Neural cell (in vitro differentiated cells): ENCODE results near the gene GLA. TPM values are rescaled to one million over a fixed set of nuclear protein-coding genes. Genes with fewer than 3 reads are reported as not detected.

Source experiments
- H2AFZ ChIP-seq: fragments of 200-600, 300-800 bp; sonication (generic), shearing (Covaris generic); 2 replicates; pipeline ENCODE4 v1.6.0; 2014; ENCODE audit warnings: low read depth, mild to moderate bottlenecking, antibody characterized with exemption, low read length, moderate library complexity
- H3F3A ChIP-seq: fragments of 200-600 bp; shearing (Covaris generic); 2 replicates; pipeline ENCODE4 v1.6.1; 2016; ENCODE audit warnings: mild to moderate bottlenecking, moderate library complexity, mixed read lengths, antibody characterized with exemption, low read length; ENCODE audit not compliant: insufficient read depth, poor library complexity, severe bottlenecking
- H3K27ac ChIP-seq: fragments of 200-600, 300-800 bp; sonication (generic), shearing (Covaris generic); 2 replicates; pipeline ENCODE4 v1.5.1; 2014; ENCODE audit warnings: mild to moderate bottlenecking, low read length, moderate library complexity
- H3K27me3 ChIP-seq: fragments of 300-800, 200-600 bp; sonication (generic), shearing (Covaris generic); 2 replicates; pipeline ENCODE4 v1.6.0; 2014; ENCODE audit warnings: mild to moderate bottlenecking, low read depth, low read length, moderate library complexity; ENCODE audit not compliant: insufficient read depth
- H3K36me3 ChIP-seq: fragments of 300-800, 200-600 bp; sonication (generic), shearing (Covaris generic); 2 replicates; pipeline ENCODE4 v1.5.1; 2014; ENCODE audit warnings: mild to moderate bottlenecking, antibody characterized with exemption, low read length, moderate library complexity; ENCODE audit not compliant: insufficient read depth
- H3K4me2 ChIP-seq: fragments of 300-800, 200-600 bp; sonication (generic), shearing (Covaris generic); 2 replicates; pipeline ENCODE4 v1.6.0; 2014; ENCODE audit warnings: mild to moderate bottlenecking, low read length
- H3K4me3 ChIP-seq: fragments of 300-800, 200-600 bp; sonication (generic), shearing (Covaris generic); 2 replicates; pipeline ENCODE4 v1.5.1; 2014; ENCODE audit warnings: mild to moderate bottlenecking, low read length, moderate library complexity
- H3K79me2 ChIP-seq: fragments of 200-600 bp; shearing (Covaris generic); replicated peaks from 2 replicates; pipeline ENCODE4 v1.6.0; 2014; ENCODE audit warnings: mild to moderate bottlenecking, low read length, moderate library complexity; ENCODE audit not compliant: insufficient read depth
- H3K9ac ChIP-seq: fragments of 300-800, 200-600 bp; sonication (generic), shearing (Covaris generic); 2 replicates; pipeline ENCODE4 v1.6.1; 2016; ENCODE audit warnings: mild to moderate bottlenecking, low read length, mixed read lengths
- H3K9me2 ChIP-seq: fragments of 200-600 bp; shearing (Covaris generic); 2 replicates; pipeline ENCODE4 v1.6.1; 2016; ENCODE audit warnings: mild to moderate bottlenecking, low read length, mixed read lengths; ENCODE audit not compliant: insufficient read depth
- H3K9me3 ChIP-seq: fragments of 200-600, 300-800 bp; sonication (generic), shearing (Covaris generic); 2 replicates; pipeline ENCODE4 v1.6.1; 2016; ENCODE audit warnings: mild to moderate bottlenecking, mixed run types, low read length, moderate library complexity, mixed read lengths
- H4K20me1 ChIP-seq: fragments of 200-600 bp; shearing (Covaris generic); 2 replicates; pipeline ENCODE4 v1.6.1; 2016; ENCODE audit warnings: mild to moderate bottlenecking, mixed run types; ENCODE audit not compliant: insufficient read depth
- EP300 ChIP-seq: fragments of 450-650 bp; conservative IDR thresholded peaks from 2 replicates; pipeline ENCODE4 v1.6.1; 2014; ENCODE audit warnings: antibody characterized with exemption, mild to moderate bottlenecking, moderate library complexity; ENCODE audit not compliant: poor library complexity, severe bottlenecking
- EZH2 ChIP-seq: fragments of 200-600, 300-800 bp; shearing (Covaris generic), sonication (generic); IDR thresholded peaks from 2 replicates; pipeline ENCODE4 v1.6.1; 2014; ENCODE audit warnings: antibody characterized with exemption, low read length, borderline replicate concordance, mild to moderate bottlenecking; ENCODE audit not compliant: insufficient read depth, poor library complexity, severe bottlenecking
- MXI1 ChIP-seq: fragments of 450-650 bp; conservative IDR thresholded peaks from 2 replicates; pipeline ENCODE4 v1.6.1; 2014; ENCODE audit warnings: antibody characterized with exemption, mild to moderate bottlenecking; ENCODE audit not compliant: poor library complexity, severe bottlenecking
- POLR2AphosphoS5 ChIP-seq: IDR thresholded peaks from 2 replicates; pipeline ENCODE4 v1.6.1; 2012
- RAD21 ChIP-seq: fragments of 450-650 bp; conservative IDR thresholded peaks from 2 replicates; pipeline ENCODE4 v1.6.1; 2014; ENCODE audit warnings: antibody characterized with exemption, mild to moderate bottlenecking, moderate library complexity
- SMC3 ChIP-seq: fragments of 450-650 bp; conservative IDR thresholded peaks from 2 replicates; pipeline ENCODE4 v1.6.1; 2014; ENCODE audit warnings: antibody characterized with exemption, mild to moderate bottlenecking, moderate library complexity; ENCODE audit not compliant: poor library complexity
- TAF1 ChIP-seq: IDR thresholded peaks from 2 replicates; pipeline ENCODE4 v1.6.1; 2012; ENCODE audit warnings: low read depth
- polyA plus RNA-seq: library from polyadenylated mRNA; depleted of rRNA; stranded (reverse); fragments of >200 nt; gene quantifications from 2 replicates; pipeline ENCODE4 v1.2.3, GENCODE V29; 2014
- TF ChIP-seq, protein P1 (sequence below): fragments of 450-650 bp; IDR thresholded peaks from 2 replicates; pipeline ENCODE4 v1.5.1; 2014; ENCODE audit warnings: antibody characterized with exemption, mild to moderate bottlenecking, moderate library complexity; ENCODE audit not compliant: poor library complexity, severe bottlenecking
- TF ChIP-seq, protein P2 (sequence below): IDR thresholded peaks from 2 replicates; pipeline ENCODE4 v1.6.1; 2012; ENCODE audit warnings: borderline replicate concordance

Gene GLA
- polyA plus RNA-seq, 1 donor from 2014 or later = 39.0 TPM

- no peak overlapping the region for H3K9ac ChIP-seq
- no peak overlapping the region for H3K4me2 ChIP-seq
- no peak overlapping the region for H2AFZ ChIP-seq
- H3K27ac ChIP-seq = no peak overlapping the region
- no peaks in the 10 kb centered on the region for H3K9me3 ChIP-seq
- no peaks in the 10 kb centered on the region for H3K27me3 ChIP-seq
- no peaks in the 10 kb centered on the region for H3K79me2 ChIP-seq
- H3K4me3 ChIP-seq = no peak overlapping the region
- no peaks in the 10 kb centered on the region for H4K20me1 ChIP-seq
- H3K9me2 ChIP-seq = no peaks in the 10 kb centered on the region
- H3K36me3 ChIP-seq = no peaks in the 10 kb centered on the region
- no peaks in the 10 kb centered on the region for H3F3A ChIP-seq
- no peak for TF ChIP-seq POLR2AphosphoS5
- TF ChIP-seq, protein P1, sequence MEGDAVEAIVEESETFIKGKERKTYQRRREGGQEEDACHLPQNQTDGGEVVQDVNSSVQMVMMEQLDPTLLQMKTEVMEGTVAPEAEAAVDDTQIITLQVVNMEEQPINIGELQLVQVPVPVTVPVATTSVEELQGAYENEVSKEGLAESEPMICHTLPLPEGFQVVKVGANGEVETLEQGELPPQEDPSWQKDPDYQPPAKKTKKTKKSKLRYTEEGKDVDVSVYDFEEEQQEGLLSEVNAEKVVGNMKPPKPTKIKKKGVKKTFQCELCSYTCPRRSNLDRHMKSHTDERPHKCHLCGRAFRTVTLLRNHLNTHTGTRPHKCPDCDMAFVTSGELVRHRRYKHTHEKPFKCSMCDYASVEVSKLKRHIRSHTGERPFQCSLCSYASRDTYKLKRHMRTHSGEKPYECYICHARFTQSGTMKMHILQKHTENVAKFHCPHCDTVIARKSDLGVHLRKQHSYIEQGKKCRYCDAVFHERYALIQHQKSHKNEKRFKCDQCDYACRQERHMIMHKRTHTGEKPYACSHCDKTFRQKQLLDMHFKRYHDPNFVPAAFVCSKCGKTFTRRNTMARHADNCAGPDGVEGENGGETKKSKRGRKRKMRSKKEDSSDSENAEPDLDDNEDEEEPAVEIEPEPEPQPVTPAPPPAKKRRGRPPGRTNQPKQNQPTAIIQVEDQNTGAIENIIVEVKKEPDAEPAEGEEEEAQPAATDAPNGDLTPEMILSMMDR = no peak
- TF ChIP-seq SMC3 = no peak
- no peak for TF ChIP-seq EP300
- TF ChIP-seq, protein P2, sequence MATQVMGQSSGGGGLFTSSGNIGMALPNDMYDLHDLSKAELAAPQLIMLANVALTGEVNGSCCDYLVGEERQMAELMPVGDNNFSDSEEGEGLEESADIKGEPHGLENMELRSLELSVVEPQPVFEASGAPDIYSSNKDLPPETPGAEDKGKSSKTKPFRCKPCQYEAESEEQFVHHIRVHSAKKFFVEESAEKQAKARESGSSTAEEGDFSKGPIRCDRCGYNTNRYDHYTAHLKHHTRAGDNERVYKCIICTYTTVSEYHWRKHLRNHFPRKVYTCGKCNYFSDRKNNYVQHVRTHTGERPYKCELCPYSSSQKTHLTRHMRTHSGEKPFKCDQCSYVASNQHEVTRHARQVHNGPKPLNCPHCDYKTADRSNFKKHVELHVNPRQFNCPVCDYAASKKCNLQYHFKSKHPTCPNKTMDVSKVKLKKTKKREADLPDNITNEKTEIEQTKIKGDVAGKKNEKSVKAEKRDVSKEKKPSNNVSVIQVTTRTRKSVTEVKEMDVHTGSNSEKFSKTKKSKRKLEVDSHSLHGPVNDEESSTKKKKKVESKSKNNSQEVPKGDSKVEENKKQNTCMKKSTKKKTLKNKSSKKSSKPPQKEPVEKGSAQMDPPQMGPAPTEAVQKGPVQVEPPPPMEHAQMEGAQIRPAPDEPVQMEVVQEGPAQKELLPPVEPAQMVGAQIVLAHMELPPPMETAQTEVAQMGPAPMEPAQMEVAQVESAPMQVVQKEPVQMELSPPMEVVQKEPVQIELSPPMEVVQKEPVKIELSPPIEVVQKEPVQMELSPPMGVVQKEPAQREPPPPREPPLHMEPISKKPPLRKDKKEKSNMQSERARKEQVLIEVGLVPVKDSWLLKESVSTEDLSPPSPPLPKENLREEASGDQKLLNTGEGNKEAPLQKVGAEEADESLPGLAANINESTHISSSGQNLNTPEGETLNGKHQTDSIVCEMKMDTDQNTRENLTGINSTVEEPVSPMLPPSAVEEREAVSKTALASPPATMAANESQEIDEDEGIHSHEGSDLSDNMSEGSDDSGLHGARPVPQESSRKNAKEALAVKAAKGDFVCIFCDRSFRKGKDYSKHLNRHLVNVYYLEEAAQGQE = no peak
- TF ChIP-seq RAD21 = no peak
- TF ChIP-seq EZH2 = no peak
- TF ChIP-seq TAF1 = no peak
- no peak for TF ChIP-seq MXI1
These were observed 43.2 kb upstream of the GLA start for GRCh38 chrX:101450961-101451360.

DNA sequence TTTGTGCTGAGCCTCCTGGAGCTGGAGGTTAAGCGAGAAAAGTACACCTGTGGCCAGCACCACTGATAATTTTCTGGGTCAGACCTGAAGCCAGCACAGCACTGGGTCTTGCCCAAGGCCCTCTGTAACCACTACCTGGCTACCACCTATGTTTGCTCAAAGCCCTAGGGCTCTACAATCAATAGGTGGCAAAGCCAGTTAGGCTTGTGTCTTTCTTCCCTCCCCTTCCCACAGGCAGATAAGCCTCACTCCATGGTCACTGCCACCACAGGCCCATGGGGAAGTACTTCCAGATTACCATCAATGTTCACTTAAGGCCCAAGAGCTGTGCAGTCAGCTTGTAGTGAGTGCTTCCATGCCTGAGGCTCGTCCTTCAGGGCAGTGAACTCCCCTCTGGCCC lies 42.4 kb upstream of the GLA start:
- H3K9me2 ChIP-seq = no peaks in the 10 kb centered on the region
- H3K4me3 ChIP-seq = no peak overlapping the region
- H2AFZ ChIP-seq = no peak overlapping the region
- TF ChIP-seq TAF1 = no peak
- TF ChIP-seq RAD21 = no peak
- TF ChIP-seq MXI1 = no peak
- TF ChIP-seq EP300 = no peak
- TF ChIP-seq SMC3 = no peak
- TF ChIP-seq, protein P2 = no peak
- TF ChIP-seq, protein P1 = no peak
- TF ChIP-seq EZH2 = no peak
- TF ChIP-seq POLR2AphosphoS5 = no peak
- H3K9ac ChIP-seq = no peak overlapping the region
- H3K79me2 ChIP-seq = no peaks in the 10 kb centered on the region
- H3K4me2 ChIP-seq = no peak overlapping the region
- no peaks in the 10 kb centered on the region for H3F3A ChIP-seq
- H3K27me3 ChIP-seq = no peaks in the 10 kb centered on the region
- H4K20me1 ChIP-seq = no peaks in the 10 kb centered on the region
- H3K36me3 ChIP-seq = no peaks in the 10 kb centered on the region
- no peak overlapping the region for H3K27ac ChIP-seq
- H3K9me3 ChIP-seq = no peaks in the 10 kb centered on the region
